ENCODE data around the gene RNF125. TPM values are rescaled to one million over a fixed set of nuclear protein-coding genes. Genes with fewer than 3 reads are reported as not detected.

RNF125 gene
- polyA plus RNA-seq, 1 of the 3 experiments (the other 2 are of a cell fraction): 0.05 TPM

DNA sequence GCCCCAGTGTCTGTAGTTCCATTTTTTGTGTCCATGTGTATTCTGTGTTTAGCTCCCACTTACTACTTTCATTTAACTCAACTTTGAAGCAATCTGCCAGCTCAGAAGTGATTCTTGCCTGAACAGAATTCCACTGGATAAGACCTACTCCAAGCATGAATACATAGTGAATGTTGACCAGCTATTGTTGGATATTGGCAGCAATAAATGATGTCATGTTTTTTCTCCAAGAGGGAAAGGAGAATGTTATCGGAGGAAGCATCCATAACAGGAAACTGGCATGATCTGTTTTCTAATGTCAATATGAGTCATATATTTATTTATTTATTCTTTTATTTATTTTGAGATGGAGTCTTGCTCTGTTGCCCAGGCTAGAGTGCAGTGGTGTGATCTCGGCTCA lies 38.9 kb upstream of the RNF125 start:
- Histone ChIP-seq H3F3A (replicated peaks; ENCODE audit: insufficient read depth) (no peaks in the 10 kb centered on the region), H3K9me3 (no peaks in the 10 kb centered on the region), H3K9ac (no peak overlapping the region), H3K4me3 (ENCODE audit: low read depth in 2 of 2, low read length in 1 of 2) (no peak overlapping the region), H3K4me1 (ENCODE audit: control insufficient read depth in 1 of 2, insufficient read depth in 2 of 2, low read depth in 1 of 2, low read length in 1 of 2) (no peaks in the 10 kb centered on the region), H4K20me1 (ENCODE audit: insufficient read depth) (no peaks in the 10 kb centered on the region), H3K4me2 (no peak overlapping the region), H2AFZ (ENCODE audit: low read depth) (no peak overlapping the region), H3K79me2 (ENCODE audit: insufficient read depth) (no peaks in the 10 kb centered on the region), H3K27ac (ENCODE audit: low read depth in 2 of 2, low read length in 1 of 2) (no peak overlapping the region), H3K9me2 (no peaks in the 10 kb centered on the region), H3K36me3 (replicated peaks in 1 of 2; ENCODE audit: control insufficient read depth in 1 of 2, insufficient read depth in 2 of 2, low read length in 1 of 2) (no peaks in the 10 kb centered on the region), H3K27me3 (ENCODE audit: insufficient read depth) (no peaks in the 10 kb centered on the region)
- POLR2A ChIA-PET: no interaction called here
- WGBS (ENCODE audit: low lambda C conversion rate): 37% methylated on average over 2 of the region's 2 CpGs
- CTCF ChIA-PET: interaction anchor here (1.7 to 3.7 kb wide), 2 partner anchors 258 to 423 kb away, joined by 5 to 28 read pairs; no protein-coding TSS in a partner anchor
- DNase-seq: no peak
- no peak for TF ChIP-seq SIN3A (IDR thresholded peaks at IDR 0.05; ENCODE audit: borderline replicate concordance, low read depth, low read length)

GRCh38 chr18:31980863-31981262 lies 37.8 kb upstream of the RNF125 start:
- H3K79me2 ChIP-seq (ENCODE audit: insufficient read depth): no peaks in the 10 kb centered on the region
- no peak overlapping the region for H3K9ac ChIP-seq
- no peaks in the 10 kb centered on the region for H3K36me3 ChIP-seq (replicated peaks in 1 of 2; ENCODE audit: control insufficient read depth in 1 of 2, insufficient read depth in 2 of 2, low read length in 1 of 2)
- H3K27me3 ChIP-seq (ENCODE audit: insufficient read depth): no peaks in the 10 kb centered on the region
- ChIA-PET POLR2A (no interaction called here), CTCF (interaction anchor here (1.0 kb wide), 1 partner anchor 258 kb away, joined by 3 read pairs; no protein-coding TSS in a partner anchor)
- H3K27ac ChIP-seq (ENCODE audit: low read depth in 2 of 2, low read length in 1 of 2): no peak overlapping the region
- no peak overlapping the region for H3K4me3 ChIP-seq (ENCODE audit: low read depth in 2 of 2, low read length in 1 of 2)
- TF ChIP-seq RFX5 (IDR thresholded peaks at IDR 0.05; ENCODE audit: low read length) (no peak), TAF1 (IDR thresholded peaks at IDR 0.05; ENCODE audit: borderline replicate concordance, low read depth, low read length) (no peak), PBX3 (IDR thresholded peaks at IDR 0.05) (no peak), FOXJ3 (CRISPR knock-in tag; IDR thresholded peaks at IDR 0.05) (no peak), FOXM1 (IDR thresholded peaks at IDR 0.05; ENCODE audit: low read depth) (no peak), EP300 (IDR thresholded peaks at IDR 0.05; ENCODE audit: borderline replicate concordance in 1 of 2, low read depth in 1 of 2, low read length in 1 of 2) (no peak), TEAD4 (IDR thresholded peaks at IDR 0.05; ENCODE audit: borderline replicate concordance, insufficient read depth) (no peak), ELF1 (IDR thresholded peaks at IDR 0.05) (no peak), REST (IDR thresholded peaks at IDR 0.05; ENCODE audit: low read depth, low read length) (no peak), MAX (IDR thresholded peaks at IDR 0.05; ENCODE audit: low read depth) (no peak), JUND (IDR thresholded peaks at IDR 0.05) (no peak), USF1 (IDR thresholded peaks at IDR 0.05; ENCODE audit: borderline replicate concordance, low read depth) (no peak)
- TF ChIP-seq, protein P1, sequence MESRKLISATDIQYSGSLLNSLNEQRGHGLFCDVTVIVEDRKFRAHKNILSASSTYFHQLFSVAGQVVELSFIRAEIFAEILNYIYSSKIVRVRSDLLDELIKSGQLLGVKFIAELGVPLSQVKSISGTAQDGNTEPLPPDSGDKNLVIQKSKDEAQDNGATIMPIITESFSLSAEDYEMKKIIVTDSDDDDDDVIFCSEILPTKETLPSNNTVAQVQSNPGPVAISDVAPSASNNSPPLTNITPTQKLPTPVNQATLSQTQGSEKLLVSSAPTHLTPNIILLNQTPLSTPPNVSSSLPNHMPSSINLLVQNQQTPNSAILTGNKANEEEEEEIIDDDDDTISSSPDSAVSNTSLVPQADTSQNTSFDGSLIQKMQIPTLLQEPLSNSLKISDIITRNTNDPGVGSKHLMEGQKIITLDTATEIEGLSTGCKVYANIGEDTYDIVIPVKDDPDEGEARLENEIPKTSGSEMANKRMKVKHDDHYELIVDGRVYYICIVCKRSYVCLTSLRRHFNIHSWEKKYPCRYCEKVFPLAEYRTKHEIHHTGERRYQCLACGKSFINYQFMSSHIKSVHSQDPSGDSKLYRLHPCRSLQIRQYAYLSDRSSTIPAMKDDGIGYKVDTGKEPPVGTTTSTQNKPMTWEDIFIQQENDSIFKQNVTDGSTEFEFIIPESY (IDR thresholded peaks at IDR 0.05; ENCODE audit: borderline replicate concordance, low read depth): no peak
- H3K9me2 ChIP-seq: no peaks in the 10 kb centered on the region
- H3K9me3 ChIP-seq: no peaks in the 10 kb centered on the region
- H3F3A ChIP-seq (replicated peaks; ENCODE audit: insufficient read depth): no peaks in the 10 kb centered on the region
- no peak for DNase-seq
- no peak overlapping the region for H2AFZ ChIP-seq (ENCODE audit: low read depth)
- H4K20me1 ChIP-seq (ENCODE audit: insufficient read depth): no peaks in the 10 kb centered on the region
- H3K4me1 ChIP-seq (ENCODE audit: control insufficient read depth in 1 of 2, insufficient read depth in 2 of 2, low read depth in 1 of 2, low read length in 1 of 2): no peaks in the 10 kb centered on the region
- no peak overlapping the region for H3K4me2 ChIP-seq
